NCI-H82 treated with DMSO at 0.1 percent for 48 hours (cell line): ENCODE data around the gene BTAF1.
"Not testable (repeated sequence)": the region's sequence is repeated elsewhere in the genome, so short reads cannot be mapped to it uniquely, and the experiment has no call there.

Source experiments
- DNase-seq: peaks from one replicate; lab custom pipeline; 2025; ENCODE audit not compliant: unreplicated experiment; lab: John Stamatoyannopoulos, UW

Gene BTAF1

DNA sequence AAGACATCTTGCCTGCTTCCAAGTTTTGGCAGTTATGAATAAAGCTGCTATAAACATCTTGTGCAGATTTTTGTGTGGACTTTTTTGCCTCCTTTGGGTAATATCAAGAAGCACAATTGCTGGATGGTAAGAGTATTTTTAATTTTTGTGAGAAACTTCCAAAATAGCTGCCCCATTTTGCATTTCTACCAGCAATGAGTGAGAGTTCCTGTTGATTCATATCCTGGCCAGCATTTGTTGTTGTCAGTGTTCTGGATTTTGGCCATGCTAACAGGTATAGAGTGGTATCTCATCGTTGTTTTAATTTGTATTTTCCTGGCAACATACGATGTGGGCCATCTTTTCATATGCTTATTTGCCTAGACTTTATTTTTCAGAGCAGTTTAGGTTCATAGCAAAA, 53.9 kb downstream of the BTAF1 start:
- no peak for DNase-seq

DNA sequence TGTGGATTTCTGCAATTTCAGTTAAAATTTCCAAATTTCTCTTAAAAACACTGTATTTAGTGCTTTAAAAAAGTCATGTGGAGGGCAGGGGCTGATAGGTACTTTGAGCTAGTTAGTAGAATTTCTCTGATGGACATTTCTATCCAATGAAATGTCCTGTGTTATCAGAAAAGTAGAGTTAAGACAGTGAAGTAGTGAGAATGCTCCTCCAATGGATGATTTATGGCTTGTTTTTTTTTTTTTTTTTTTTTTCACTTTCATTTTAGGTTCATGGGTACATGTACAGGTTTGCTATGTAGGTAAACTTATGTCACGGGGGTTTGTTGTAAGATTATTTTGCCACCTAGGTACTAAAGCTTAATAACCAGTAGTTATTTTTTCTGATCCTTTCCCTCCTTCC, 55.0 kb downstream of the BTAF1 start:
- no peak for DNase-seq

- DNase-seq = no peak
These were observed 56.7 kb downstream of the BTAF1 start for GRCh38 chr10:91980319-91980718.

- DNase-seq = no peak
These were observed 59.8 kb downstream of the BTAF1 start for GRCh38 chr10:91983416-91983815.

DNA sequence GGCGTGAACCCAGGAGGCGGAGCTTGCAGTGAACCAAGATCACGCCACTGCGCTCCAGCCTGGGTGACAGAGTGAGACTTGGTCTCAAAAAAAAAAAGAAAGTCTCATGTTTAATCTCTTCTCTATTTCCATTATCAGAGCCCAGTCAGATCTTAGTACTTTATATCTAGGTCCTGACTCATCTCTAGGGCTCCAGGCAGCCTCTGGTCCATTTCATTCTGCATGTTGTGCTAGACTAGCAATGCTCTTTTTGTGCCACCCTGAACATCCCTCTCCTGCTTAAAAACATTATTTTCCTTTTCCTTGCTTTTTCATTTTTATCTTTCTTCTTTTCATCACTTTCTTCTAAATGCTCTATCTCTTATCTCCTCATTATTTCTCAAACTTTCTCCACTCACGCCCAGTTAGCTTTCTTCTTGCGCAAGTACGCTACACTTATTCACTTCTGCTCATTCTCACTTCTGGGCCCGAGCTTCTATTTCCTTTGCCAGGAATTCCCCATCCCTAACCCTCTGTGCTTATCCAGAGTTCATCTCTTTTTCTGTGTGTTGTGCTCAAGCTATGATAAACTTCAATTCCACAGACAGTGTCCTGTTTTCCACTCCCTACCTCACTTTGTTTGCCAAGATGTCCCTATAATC, 63.9 kb downstream of the BTAF1 start:
- no peak for DNase-seq

- no peak for DNase-seq
These were observed 68.5 kb downstream of the BTAF1 start for GRCh38 chr10:91992031-91992430.

GRCh38 chr10:91996266-91996665, 72.7 kb downstream of the BTAF1 start:
- no peak for DNase-seq

DNA sequence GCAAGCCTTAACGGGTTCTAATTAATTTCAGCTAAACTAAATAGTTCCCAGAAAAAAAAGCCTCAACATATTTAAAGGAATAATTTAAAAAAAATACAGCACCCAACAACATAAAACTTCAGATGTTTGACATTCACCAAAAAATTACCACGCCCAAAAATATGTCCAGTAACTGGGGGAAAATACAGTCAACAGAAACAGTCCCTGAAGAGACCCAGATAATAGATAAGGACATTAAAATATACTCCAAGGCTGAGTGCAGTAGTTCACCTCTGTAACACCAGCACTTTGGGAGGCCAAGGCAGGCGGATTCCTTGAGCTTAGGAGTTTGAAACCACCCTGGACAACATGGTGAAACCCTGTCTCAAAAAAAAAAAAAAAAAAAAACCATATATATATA, 78.0 kb downstream of the BTAF1 start:
- DNase-seq = no peak

DNA sequence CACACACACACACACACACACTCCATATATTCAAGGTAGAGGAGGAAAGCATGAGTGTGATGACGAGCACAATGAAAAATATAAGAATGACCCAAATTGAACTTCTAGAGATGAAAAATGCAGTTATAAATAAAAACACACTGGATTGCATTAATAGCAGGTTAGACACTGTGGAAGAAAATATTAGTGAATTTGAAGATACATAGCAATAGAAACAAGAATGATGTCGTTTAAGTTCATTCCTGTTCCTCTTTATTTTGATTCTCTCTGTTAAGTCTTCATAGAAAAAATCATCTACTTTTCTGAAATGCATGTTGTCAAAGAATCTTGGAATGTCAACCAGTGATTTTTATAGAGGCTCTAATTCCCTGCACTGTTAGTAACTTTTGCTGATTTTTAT, 78.4 kb downstream of the BTAF1 start:
- no peak for DNase-seq

DNA sequence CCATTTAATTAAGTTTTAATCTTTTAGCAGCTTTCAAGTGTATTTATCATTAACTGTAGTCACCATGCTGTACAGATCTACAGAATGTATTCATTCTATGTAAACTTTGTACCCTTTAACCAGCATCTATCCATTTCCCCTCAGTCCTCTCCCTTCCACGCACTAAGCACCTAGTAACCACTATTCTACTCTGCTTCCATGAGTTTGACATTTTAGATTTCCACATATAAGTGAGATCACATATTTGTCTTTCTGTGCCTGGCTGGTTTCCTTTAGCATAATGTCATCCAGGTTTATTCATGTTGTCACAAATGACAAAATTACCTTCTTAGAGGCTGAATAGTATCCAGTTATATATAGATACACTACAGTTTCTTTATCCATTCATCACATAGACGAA, 79.7 kb downstream of the BTAF1 start:
- DNase-seq = no peak

DNA sequence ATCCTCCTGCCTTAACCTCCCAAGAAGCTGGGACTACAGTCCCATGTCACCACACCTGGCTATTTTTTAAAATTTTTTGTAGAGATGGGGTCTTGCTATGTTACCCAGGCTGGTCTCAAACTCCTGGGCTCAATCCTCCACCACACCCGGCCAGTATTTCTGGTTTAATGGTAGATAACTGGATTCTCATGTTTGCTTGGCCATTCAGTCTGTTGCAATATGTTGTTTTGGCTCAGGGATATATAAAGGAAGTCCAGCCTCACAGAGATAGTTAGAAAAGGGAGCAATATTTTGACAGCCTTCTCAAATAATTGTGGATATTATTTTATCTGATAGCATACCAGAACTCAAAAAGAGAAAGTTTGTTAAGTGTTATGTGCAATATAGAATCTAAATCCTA, 82.4 kb downstream of the BTAF1 start:
- DNase-seq = no peak

DNA sequence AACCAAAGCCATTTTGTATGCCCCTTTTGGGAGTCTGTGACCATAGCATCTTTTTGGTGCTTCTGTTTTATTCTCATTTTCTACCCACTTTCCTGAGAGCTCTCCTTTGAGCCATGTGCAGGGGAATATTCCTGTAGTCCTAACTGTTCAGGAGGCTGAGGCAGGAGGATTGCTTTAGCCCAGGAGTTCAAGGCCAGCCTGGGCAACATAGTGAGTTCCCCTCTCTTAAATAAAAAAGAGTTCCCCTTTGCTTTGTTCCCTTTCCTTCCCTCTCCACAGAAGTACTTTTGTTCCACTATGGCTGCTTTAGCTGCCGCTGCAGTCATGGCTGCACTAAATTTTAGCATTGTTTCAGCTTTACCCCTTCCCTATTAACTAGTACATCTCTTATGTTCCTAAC, 85.9 kb downstream of the BTAF1 start:
- DNase-seq = no peak

DNA sequence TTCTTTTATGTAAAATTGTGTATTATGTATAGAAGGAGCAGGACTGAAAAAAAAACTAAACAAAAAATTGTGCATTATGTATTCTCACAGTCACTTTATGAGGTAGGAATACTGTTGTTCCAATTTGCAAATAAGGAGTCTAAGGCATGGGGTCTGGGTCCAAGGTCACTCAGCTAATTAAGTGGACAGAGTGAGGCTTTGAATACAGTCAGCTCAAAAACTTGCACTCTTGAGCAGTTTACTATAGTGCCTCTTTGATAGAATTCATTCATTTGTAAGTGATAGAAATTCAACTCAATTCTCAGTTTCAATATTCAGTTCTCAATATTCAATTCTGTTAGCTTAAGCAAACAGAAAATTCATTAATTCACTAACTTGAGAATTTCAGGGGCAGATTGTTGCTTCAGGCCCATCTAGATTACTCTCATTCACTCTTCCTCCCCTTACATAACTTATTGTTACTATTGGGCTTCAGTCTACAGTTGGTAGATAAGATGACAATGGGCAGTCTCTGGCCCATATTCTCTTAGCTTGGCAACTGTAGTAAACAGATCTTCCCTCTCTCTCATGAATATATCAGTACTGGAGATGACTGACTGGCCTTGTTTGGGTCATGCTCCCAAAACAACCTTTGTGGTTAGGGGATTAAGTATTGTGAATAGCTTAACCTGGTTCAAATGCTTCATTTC, 86.6 kb downstream of the BTAF1 start:
- no peak for DNase-seq

- no peak for DNase-seq
These were observed 88.1 kb downstream of the BTAF1 start for GRCh38 chr10:92011560-92012214.

GRCh38 chr10:92014620-92015019, 91.0 kb downstream of the BTAF1 start:
- DNase-seq = no peak

DNA sequence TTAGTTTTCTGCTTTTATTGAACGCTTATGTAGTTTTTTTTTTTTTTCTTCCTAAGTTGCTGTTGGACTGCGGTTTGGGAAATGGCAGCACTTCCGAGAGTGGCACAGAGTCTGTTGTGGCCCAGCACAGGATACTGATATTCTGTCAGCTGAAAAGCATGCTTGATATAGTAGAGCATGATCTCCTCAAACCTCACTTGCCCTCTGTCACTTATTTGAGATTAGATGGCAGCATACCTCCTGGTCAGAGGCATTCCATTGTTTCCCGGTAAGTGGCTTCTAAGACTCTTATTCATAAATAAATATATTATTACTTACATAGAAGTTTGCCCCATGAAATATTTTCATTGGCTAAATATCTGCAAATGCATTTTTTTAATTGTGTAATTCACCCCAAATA, 101.1 kb downstream of the BTAF1 start:
- DNase-seq = no peak

DNA sequence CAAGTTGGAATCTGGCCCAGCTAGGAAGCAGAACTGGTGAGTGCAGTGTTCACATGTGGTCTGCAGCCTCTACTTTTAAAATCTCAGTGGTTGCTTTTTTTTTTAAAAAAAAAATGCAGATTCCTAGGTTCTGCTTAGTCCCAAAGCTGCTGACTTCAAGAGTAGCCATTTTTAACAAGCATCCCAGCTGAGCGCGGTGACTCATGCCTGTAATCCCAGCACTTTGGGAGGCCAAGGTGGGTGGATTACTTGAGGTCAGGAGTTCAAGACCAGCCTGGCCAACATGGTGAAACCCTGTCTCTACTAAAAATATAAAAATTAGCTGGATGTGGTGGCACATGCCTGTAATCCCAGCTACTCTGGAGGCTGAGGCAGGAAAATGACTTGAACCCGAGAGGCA, 101.8 kb downstream of the BTAF1 start:
- not testable (repeated sequence) for DNase-seq

- DNase-seq = no peak
These were observed 103.6 kb downstream of the BTAF1 start for GRCh38 chr10:92027141-92027540.

DNA sequence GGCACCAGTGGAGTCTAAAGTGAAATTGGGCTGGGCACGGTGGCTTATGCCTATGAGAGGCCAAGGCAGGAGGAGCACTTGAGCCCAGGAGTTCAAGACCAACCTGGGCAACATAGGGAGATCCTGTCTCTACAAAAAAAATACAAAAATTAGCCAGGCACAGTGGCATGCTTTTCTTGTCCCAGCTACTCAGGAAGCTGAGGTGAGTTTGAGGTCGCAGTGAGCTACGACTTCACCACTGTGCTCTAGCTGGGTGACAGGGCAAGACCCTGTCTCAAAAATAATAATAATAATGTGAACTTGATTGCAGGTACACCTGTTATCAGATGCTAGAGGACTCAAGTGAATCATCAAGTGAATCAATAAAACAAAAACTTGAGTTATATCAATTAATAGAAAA, 108.0 kb downstream of the BTAF1 start:
- no peak for DNase-seq

- not testable (repeated sequence) for DNase-seq
These were observed 109.5 kb downstream of the BTAF1 start for GRCh38 chr10:92033070-92033469.

- no peak for DNase-seq
These were observed 115.4 kb downstream of the BTAF1 start for GRCh38 chr10:92038949-92039348.

DNA sequence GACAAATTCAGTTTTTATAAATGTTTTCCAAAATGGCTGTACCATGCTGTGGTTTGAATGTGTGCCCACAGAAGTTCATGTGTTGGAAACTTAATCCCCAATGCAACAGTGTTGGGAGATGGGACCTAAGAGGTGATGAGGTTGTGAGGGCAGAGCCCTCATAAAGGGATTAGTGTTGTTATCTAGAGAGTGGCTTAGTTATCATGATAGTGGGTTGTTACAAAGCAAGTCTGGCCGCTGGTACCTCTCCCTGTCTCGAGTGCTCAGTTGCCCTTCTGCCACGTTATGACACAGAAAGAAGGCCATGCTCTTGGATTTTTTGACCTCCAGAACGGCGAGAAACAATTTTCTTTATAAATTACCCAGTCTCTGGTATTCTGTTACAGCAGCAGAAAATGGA, 119.0 kb downstream of the BTAF1 start:
- no peak for DNase-seq
